ENCODE measurements around the gene COPB2.
"Not testable (repeated sequence)": the region's sequence is repeated elsewhere in the genome, so short reads cannot be mapped to it uniquely, and the experiment has no call there.

Gene COPB2

DNA sequence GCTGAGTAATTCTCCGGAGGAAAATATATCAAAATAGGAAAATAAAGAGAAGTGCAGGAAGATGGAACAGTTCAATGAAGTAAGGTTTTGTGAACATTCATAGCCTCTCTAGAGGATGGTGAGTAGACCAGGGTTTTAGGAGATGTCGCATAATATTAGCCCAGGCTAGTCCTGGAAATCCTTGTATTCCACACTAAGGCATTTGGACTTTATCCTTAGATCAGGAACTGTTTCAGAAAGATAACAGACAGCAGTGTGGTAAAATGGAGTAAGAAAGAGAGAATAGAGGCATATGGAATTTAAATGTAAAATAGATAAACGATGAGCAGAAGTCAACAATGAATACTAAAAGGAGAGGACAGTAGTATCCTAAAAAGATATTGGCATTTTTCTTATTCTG, 12.1 kb downstream of the COPB2 start:
- DNase-seq = no peak

DNA sequence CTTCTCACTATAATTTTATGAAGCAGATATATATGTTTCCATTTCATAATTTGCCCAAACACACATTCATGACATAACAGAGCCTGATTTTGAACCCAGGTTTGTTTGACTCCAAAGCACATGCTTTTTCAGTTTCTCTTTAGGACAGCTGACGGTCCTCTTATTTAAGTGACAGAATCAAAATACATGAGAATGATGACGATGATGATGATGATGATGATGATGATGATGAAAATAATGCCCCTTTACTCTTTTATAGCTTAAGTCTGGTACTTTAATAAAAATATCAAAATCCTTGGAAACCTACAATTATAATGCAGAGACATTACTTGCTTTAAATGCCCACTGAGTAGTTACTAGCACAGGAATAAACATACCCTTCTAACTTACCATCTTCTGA, 15.3 kb downstream of the COPB2 start:
- no peak for DNase-seq

DNA sequence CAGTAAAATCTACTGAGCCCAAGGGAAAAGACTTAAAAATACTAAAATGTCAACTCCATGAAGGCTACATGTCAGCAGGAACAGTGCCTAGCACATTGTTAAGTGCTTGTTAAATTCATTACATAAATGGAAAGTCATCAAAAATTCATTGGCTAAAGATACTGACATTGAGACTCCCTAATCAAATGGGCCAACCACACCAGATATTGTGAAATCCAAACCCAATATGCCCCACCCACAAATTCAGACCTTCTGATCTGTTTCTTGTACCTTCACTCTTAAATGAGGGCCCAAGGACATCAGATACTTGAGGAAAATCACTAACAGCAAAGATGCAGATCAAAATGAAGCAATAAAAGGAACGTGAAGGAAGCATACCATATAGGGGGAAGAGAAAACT, 24.9 kb downstream of the COPB2 start:
- DNase-seq = no peak

DNA sequence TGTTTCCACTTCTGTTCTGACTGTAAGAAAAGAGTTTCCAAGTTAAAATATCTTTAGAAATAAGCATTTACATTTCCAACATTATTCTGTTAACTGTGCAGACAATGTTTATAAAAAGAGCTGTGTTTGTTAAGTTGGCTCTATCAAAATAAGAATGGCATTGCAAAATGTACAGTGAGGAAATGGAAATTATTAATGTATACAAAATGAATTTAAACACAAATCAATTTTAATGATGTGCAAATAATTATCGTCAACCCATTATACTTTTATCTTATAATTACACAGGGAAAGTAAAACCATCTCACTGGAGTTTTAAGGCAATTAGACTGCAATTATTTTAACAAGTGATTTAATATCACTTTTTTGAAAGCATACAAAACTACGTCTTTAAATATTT, 28.2 kb downstream of the COPB2 start:
- DNase-seq = no peak

DNA sequence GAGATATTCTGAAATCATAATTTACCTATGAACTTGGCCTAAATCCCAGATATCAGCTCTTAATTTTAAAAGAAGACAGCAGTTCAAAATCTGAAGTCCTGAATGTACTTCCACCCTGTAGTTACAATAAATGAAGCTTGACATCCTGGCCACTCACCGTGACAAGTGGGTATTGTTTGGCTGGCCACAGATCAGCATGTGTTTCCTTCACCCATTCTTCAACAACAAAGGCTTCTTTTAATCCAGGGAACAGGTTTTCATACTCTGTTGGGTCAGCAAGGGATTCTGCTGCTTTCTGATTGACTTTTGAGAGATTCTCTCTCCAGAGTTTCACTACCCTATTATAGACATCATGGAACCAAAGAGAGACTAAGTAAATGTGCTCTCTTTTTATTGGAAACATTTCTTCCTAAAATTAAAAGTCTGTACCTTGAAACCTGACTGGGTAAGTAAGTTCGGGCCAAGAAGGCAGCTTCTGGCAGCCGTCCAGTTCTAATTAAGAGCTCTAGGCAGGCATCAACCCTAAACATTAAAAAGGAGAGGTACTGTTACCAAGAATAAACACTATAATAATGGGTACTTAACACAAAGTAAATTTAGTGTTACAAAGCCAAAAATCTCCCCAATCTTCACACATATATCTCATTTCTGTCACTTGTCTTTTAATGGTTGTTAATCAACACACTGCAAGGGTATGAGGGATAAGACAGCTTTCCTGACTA, 30.4 kb downstream of the COPB2 start:
- DNase-seq = peak; percentile 11

DNA sequence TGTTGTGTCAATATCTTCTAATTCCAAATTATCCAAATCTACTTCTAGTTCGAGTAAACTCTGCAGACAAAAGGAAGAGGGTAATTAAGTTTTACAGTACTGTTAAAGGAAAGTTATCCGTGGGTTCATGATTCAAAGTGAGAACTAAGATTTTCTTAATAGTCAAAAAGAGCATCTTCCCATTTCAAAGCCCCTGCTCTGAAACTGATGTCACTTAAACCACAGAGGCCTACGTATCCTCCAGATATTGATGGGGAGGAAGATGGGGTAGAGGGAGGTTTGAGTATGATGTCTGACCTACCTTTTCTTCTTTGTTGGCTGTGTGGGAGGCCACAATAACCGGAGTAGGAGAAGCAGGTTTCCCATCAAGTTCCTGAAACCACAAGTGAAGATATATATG, 31.5 kb downstream of the COPB2 start:
- DNase-seq = no peak

DNA sequence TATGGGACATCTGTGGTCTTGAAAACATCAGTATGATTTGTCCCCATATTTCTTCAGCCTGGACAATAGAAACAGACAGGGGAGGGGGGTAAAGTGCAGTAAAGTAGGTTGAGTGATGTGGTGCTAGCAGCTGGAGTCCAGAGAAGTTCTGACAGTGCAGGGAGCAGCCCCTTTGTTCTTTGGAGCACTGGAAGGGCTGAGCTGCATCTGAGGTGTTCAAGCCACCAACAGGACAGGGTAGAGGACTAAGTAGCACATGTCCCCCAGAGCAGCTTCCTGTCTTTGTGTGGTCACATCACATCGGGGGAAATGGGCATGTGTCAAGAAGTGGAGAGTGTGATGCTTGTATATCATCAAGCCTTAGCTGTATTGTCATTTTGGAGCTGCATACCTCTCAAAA, 33.6 kb downstream of the COPB2 start:
- no peak for DNase-seq

DNA sequence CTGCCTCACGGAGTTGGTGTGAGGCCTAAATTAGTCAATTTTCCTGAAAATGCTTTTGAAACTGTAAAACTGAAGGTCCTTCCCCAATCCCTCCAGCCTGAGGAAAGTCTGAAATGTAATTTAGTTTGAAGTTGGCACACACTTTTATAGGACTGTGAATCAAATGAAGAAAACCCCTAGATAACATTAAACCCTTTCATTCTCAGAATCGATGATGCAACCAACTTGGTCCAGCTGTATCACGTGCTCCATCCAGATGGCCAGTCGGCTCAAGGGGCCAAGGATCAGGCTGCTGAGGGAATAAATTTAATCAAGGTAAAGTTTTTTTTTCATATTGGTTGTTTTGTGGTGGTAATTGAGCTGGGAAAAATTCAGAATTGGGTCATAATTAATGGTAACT, 34.0 kb downstream of the COPB2 start:
- DNase-seq = no peak

DNA sequence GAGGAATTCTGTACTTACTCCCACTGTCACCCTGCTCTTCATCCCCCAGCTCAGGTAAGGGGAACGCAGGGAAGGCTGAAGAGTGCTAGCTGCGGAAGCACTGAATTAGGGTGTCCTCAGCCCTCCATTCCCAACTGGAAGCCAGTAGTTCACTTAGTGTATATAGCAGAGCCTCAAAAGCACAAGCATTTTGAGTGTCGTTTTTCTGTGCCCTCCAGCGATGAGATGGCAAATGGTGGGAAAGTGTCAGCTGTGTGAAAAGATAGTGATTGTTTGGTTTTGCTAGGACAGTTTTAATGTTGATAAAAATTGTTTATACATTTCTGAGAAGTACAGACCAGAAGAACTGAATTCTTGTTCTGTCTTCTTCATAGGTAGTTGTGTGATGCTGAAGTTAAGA, 34.8 kb downstream of the COPB2 start:
- no peak for DNase-seq

DNA sequence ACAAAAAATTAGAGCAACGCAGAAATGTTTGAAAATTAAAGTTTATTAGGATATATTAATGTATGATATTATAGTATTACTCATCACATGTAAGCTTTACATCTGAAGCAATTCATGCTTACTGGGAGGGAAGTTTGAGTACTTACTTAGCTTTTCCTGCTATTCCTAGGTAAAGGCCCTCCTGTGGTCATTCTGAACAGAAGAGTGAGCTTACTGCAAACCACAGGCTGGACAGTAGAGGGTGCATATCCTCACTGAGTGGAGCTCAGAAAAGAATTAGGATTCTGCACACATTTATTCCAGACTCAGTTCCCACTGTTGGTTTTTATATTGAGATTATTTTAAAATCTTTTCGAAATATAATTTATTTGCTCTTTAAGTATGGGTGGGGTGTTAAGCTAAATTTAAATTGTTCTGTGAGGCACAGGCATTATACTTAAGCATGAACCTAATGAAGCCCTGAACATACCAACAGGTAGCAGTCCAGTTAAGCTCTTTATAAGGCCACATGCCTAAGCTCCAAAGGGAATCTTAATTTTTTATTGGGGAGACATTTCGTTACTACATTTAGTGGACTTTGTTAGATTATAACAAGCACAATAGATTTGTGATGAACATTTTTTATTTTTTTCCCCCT, 35.4 kb downstream of the COPB2 start:
- DNase-seq = peak; percentile 23

DNA sequence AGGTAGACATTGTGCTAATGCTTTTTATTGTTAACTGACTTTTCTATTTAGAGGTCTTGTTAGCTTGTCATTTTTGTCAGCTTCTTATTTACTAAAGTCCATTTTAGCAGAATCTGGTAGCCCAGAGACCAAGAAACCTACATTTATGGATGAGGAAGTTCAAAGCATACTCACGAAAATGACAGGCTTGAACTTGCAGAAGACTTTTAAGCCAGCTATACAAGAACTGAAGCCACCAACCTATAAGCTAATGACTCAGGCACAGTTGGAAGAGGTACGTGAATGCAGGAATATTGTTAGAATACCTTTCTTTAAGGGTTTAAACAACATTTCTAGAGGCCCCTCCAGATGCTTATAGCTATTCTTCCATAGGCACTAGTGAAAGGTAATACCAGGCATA, 42.7 kb downstream of the COPB2 start:
- DNase-seq = no peak

DNA sequence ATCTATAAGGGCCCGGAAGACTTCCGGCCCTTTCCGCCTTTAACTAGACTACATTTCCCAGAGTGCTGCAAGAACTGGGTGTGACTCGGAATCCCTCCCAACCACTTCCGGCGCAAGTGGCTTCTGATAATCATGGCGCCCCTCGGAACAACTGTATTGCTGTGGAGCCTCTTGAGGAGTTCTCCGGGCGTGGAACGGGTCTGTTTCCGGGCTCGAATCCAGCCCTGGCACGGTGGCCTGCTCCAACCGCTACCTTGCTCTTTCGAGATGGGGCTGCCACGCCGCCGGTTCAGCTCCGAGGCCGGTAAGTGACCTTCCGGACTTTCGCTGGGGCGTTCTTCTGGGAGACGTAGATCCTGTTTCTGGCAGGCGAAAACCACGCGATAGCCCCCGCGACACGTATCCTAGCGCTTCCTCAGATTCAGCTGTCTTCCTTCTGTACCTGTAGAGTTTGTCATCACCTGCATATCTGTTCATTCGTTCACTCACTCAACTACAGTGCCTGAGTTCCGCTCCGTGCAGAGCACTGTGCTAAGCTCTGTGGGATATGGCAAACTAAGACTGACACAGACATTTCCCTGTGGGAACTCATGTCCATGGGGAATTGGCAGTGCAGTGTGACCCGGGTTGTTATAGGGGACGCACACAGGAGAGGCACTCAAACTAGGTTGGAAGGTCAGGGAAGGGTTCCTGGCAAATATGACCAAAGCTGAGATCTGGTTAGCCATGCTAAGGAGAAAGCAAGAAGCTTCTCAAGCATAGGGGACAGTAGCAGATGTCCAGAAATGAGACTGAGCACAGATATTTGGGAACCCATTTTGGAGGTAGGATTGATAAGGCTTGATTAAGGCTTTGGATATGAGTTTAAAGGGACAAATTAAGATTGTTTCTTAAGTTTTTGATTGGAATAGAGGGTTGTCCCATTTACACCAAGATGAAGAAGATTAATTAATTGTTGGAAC, 45.3 kb downstream of the COPB2 start, which contains the start of gene MRPS22:
Gene MRPS22 (plus strand): TSS at position 126 of the 962 bp plus-strand sequence. CDS start 7 bp downstream, at position 133.
- peak; percentile 79 for DNase-seq

DNA sequence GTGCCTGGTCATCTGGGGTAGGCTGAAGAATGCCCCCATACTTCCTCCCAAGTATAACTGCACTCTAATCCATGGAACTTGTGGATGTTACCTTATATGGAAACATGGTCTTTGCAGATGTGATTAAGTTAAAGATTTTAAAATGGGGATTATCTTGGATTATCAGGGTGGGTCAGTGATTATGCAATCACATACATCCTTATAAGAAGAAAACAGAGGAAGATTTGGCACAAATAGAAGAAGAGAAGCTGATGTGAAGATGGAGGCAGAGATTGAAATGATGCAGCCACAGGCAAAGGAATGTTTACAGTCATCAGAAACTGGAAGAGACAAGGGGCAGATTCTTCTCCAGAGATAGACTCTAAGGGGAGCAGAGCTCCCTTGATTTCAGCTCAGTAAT, 47.4 kb downstream of the COPB2 start:
- DNase-seq = no peak

DNA sequence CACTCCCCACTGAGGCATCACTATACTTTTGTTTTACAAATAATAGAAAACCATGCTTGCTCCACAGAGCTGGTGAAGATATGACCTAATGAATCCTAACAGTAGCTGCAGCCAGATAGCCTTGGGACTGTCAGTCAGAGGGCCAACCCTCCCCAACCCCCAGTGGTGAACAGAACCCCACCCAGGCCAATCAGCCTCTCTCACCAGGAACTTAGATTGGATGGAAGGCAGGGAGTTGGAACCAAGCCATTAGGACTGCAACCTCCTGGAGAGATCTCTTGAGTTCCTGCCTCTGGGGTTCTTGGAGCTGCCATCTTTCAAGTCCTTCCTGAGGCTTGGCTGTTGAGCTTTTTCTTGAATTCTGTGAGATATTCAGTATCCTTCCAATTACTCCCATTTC, 48.7 kb downstream of the COPB2 start:
- DNase-seq = no peak

DNA sequence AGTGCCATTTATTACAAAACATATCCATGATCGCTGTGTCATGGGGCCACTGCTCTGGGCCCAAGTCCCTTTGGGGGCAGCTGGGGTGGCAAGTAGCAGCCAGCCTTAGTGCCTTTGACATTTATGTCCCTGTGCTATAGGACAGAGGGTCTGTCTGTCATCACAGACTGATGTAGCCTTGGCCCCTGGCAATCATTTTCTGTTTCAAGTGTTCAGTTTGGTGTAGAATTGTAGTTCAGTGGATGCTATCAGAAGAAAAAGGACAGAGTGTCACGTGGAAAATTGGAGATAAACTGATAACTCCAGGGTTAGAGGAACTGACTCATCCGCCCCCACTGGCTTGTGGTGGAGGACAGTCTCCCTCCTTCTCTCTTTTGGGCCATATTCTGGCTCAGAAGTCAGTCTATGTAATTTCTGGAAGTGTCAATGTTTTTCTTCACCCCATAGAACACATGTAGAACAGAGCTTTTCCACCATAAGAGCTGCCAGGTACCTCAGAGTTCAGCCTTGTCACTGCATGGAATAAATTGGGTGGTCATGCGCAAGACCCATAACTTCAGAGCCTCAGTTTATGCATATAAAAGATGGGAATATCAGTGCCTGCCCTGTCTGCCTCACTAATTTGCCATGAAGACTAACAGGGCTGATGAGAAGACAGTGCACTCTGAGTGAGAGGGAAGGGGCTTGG, 50.1 kb downstream of the COPB2 start:
- DNase-seq = no peak

DNA sequence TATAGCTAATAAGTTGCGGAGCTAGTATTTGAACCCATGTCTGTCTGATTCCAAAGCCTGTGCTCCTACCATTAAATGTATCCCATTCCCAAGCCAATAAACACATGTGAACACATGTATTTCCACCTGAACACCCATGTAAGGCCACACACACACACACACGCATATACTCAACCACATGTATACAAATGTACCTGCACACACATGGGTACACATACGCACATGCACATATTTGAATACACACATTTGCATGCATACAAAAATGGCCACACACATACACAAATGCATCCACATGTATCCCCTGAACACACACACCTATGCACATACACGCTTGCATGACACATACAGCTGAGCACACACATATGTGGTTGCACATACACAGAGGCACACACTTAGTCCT, 51.0 kb downstream of the COPB2 start:
- DNase-seq = no peak

DNA sequence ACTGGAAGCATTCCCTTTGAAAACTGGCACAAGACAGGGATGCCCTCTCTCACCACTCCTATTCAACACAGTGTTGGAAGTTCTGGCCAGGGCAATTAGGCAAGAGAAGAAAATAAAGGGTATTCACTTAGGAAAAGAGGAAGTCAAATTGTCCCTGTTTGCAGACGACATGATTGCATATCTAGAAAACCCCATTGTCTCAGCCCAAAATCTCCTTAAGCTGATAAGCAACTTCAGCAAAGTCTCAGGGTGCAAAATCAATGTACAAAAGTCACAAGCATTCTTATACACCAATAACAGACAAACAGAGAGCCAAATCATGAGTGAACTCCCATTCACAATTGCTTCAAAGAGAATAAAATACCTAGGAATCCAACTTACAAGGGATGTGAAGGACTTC, 54.8 kb downstream of the COPB2 start:
- not testable (repeated sequence) for DNase-seq

DNA sequence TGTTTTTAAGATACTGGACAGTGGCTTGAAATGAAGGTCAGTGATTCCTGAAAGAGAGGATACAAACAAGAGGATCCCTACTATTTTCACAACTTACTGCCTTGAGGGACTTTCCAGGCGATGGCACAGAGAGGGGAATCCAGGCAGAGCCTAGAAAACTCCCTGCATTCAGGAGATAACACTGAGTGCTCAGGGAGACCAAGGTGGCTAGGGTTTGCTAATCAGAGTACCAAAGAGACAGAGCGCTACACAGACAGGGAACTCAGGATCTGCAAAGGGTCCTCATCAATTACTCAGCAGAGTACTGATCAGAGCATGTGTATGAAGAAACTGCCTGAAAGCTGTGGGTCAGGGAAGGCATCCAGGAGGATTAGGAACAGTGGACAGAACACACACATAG, 57.4 kb downstream of the COPB2 start:
- DNase-seq = no peak

DNA sequence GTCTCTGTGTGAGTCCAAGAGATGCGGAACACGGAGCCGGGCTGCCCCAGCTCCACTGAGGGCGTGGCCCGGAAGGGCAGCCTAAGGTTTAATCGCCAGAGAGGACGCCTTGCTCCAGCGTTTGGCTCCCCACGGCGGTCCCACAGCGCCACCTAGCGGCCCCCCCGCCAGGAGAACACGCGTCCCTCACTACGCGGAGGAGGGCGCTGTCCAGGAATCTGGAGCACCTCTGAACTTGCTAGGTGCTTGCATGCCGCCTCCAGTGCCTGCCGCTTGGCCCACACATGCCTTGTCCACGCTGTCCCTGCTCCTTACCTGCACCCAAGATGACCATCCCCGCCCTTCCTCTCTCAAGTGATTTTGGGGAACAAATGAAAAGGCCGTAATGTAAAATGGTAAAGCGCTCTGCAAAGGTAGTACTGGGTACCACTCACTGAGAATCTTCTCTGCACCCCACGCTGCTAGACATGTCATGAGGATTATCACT, 60.0 kb downstream of the COPB2 start:
- peak; percentile 72 for DNase-seq

DNA sequence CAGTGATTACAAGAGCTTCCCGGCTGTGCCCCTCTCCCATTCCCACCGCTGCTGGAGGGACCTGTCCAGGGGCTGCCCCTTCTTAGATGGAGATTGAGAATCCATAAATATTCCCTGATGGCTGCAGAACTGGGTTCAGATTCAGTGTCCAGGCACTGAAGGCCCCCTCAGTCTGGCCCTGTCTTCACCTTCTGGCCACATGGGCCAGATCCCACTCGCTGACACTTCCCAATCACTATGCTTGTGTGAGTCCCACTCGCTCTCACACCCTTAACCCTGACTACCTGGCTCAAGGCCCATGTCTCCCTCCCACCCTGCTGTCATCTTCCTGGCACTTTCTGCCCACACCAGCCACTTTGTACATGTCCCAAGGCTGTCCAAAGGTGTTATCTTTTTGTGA, 61.1 kb downstream of the COPB2 start:
- no peak for DNase-seq

DNA sequence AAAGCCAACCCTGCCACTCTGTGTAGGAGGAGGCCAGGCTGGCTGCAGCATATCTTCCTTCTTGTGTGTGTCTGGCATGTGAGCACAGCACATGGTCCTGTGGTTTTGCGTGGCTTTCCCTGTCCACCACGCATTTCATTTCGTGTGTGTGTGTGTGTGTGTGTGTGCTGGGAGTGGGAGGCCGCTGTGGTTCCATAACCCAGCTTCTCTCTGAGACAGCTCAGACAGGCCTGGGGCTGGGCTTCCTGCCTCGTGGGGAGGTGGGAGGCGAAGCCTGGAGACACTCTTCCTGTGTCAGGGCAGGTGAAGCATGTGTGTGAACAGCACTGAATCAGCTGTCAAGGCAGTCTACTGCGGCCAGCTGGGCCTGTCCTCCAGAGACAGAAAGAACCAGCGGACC, 61.6 kb downstream of the COPB2 start:
- DNase-seq = no peak

DNA sequence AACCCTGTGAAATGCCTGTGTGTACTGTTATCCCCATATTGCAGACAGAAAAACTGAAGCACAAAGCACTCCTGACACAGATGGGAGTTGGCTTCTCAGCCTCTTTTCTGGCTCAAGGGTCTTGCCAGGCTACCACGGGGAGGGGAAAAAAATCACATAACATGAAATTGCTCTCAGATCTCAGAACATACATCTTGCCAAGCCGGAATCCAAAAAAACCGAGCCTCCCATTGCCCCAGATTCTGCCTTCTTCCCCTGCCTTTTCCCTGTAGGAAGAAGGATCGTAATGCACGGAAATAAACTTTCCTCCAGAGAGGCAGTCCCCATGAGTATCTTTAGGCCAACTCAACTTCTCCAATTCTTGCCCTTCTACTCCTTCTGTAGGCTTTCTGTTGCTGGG, 62.2 kb downstream of the COPB2 start:
- no peak for DNase-seq

DNA sequence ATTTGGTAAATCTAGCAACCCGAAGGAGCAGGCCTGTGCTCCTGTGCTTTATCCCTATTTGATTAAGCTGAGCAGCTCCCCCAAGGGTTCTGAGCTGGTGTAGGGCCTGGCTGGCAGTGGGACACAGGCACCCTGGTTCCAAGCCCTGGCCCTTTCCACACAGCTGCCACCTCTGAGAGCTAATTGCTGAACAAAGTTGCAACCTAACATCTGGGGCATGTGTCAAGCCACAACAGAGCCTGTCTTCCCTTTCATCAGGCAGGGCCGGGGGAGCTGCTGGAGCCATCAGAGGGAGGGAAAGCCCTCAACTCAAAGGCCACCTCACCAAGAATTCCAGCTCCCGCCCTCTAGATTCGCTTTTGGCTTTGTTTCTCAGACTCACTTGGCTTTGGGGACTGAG, 62.7 kb downstream of the COPB2 start:
- DNase-seq = no peak
